Measurements from ENCODE around the gene PTPRCAP.
"Not testable (repeated sequence)": the region's sequence is repeated elsewhere in the genome, so short reads cannot be mapped to it uniquely, and the experiment has no call there.

PTPRCAP gene

GRCh38 chr11:67409781-67410368, 27.6 kb downstream of the PTPRCAP start:
- Histone ChIP-seq H3K9me3 (ENCODE audit: low read length) (no peaks in the 10 kb centered on the region), H3K27me3 (ENCODE audit: insufficient read depth, low read length) (no peaks in the 10 kb centered on the region), H3K36me3 (ENCODE audit: insufficient read depth, low read length) (no peaks in the 10 kb centered on the region), H2AFZ (ENCODE audit: low read depth, low read length) (no peak overlapping the region), H3K4me1 (ENCODE audit: insufficient read depth, low read length) (peaks cover 5% of the 10 kb centered on the region), H3K4me3 (ENCODE audit: low read length) (no peak overlapping the region)

GRCh38 chr11:67409261-67409666, 28.2 kb downstream of the PTPRCAP start:
- Histone ChIP-seq H3K4me3 (ENCODE audit: low read length) (no peak overlapping the region), H3K27me3 (ENCODE audit: insufficient read depth, low read length) (no peaks in the 10 kb centered on the region)

GRCh38 chr11:67408437-67409200, 28.9 kb downstream of the PTPRCAP start:
- Histone ChIP-seq H3K27me3 (ENCODE audit: insufficient read depth, low read length) (no peaks in the 10 kb centered on the region), H2AFZ (ENCODE audit: low read depth, low read length) (no peak overlapping the region), H3K36me3 (ENCODE audit: insufficient read depth, low read length) (no peaks in the 10 kb centered on the region), H3K4me1 (ENCODE audit: insufficient read depth, low read length) (peaks cover 7% of the 10 kb centered on the region), H3K4me3 (ENCODE audit: low read length) (no peak overlapping the region), H3K9me3 (ENCODE audit: low read length) (no peaks in the 10 kb centered on the region)

More at GRCh38 chr11:67409261-67409666, 28.2 kb downstream of the PTPRCAP start:
- no peak overlapping the region for H2AFZ ChIP-seq (ENCODE audit: low read depth, low read length)
- peaks cover 5% of the 10 kb centered on the region for H3K4me1 ChIP-seq (ENCODE audit: insufficient read depth, low read length)
- H3K9me3 ChIP-seq (ENCODE audit: low read length): no peaks in the 10 kb centered on the region
- no peaks in the 10 kb centered on the region for H3K36me3 ChIP-seq (ENCODE audit: insufficient read depth, low read length)

- H3K27me3 ChIP-seq (ENCODE audit: insufficient read depth, low read length): no peaks in the 10 kb centered on the region
- no peak overlapping the region for H3K4me3 ChIP-seq (ENCODE audit: low read length)
- peaks cover 8% of the 10 kb centered on the region for H3K4me1 ChIP-seq (ENCODE audit: insufficient read depth, low read length)
- no peaks in the 10 kb centered on the region for H3K36me3 ChIP-seq (ENCODE audit: insufficient read depth, low read length)
- no peaks in the 10 kb centered on the region for H3K9me3 ChIP-seq (ENCODE audit: low read length)
- no peak overlapping the region for H2AFZ ChIP-seq (ENCODE audit: low read depth, low read length)
Measured at GRCh38 chr11:67407688-67408163, 29.8 kb downstream of the PTPRCAP start.

- H3K27me3 ChIP-seq (ENCODE audit: insufficient read depth, low read length): no peaks in the 10 kb centered on the region
- H3K4me3 ChIP-seq (ENCODE audit: low read length): no peak overlapping the region
- H2AFZ ChIP-seq (ENCODE audit: low read depth, low read length): no peak overlapping the region
- H3K36me3 ChIP-seq (ENCODE audit: insufficient read depth, low read length): no peaks in the 10 kb centered on the region
- peaks cover 8% of the 10 kb centered on the region for H3K4me1 ChIP-seq (ENCODE audit: insufficient read depth, low read length)
- H3K9me3 ChIP-seq (ENCODE audit: low read length): no peaks in the 10 kb centered on the region
Measured at GRCh38 chr11:67406969-67407687, 30.4 kb downstream of the PTPRCAP start.

- Histone ChIP-seq H2AFZ (ENCODE audit: low read depth, low read length) (no peak overlapping the region), H3K4me3 (ENCODE audit: low read length) (no peak overlapping the region), H3K9me3 (ENCODE audit: low read length) (no peaks in the 10 kb centered on the region), H3K36me3 (ENCODE audit: insufficient read depth, low read length) (no peaks in the 10 kb centered on the region), H3K27me3 (ENCODE audit: insufficient read depth, low read length) (no peaks in the 10 kb centered on the region), H3K4me1 (ENCODE audit: insufficient read depth, low read length) (peaks cover 11% of the 10 kb centered on the region)
Measured at GRCh38 chr11:67406420-67406968, 31.0 kb downstream of the PTPRCAP start.

GRCh38 chr11:67405688-67406339, 31.7 kb downstream of the PTPRCAP start:
- Histone ChIP-seq H3K27me3 (ENCODE audit: insufficient read depth, low read length) (no peaks in the 10 kb centered on the region), H3K4me1 (ENCODE audit: insufficient read depth, low read length) (peaks cover 14% of the 10 kb centered on the region), H3K9me3 (ENCODE audit: low read length) (no peaks in the 10 kb centered on the region), H3K36me3 (ENCODE audit: insufficient read depth, low read length) (no peaks in the 10 kb centered on the region), H3K4me3 (ENCODE audit: low read length) (no peak overlapping the region), H2AFZ (ENCODE audit: low read depth, low read length) (no peak overlapping the region)

GRCh38 chr11:67405196-67405567, 32.3 kb downstream of the PTPRCAP start:
- H3K4me3 ChIP-seq (ENCODE audit: low read length): no peak overlapping the region
- H2AFZ ChIP-seq (ENCODE audit: low read depth, low read length): no peak overlapping the region
- no peaks in the 10 kb centered on the region for H3K9me3 ChIP-seq (ENCODE audit: low read length)
- no peaks in the 10 kb centered on the region for H3K27me3 ChIP-seq (ENCODE audit: insufficient read depth, low read length)
- peaks cover 19% of the 10 kb centered on the region for H3K4me1 ChIP-seq (ENCODE audit: insufficient read depth, low read length)
- H3K36me3 ChIP-seq (ENCODE audit: insufficient read depth, low read length): peaks cover 2% of the 10 kb centered on the region

- Histone ChIP-seq H2AFZ (ENCODE audit: low read depth, low read length) (no peak overlapping the region), H3K27me3 (ENCODE audit: insufficient read depth, low read length) (no peaks in the 10 kb centered on the region), H3K4me1 (ENCODE audit: insufficient read depth, low read length) (peaks cover 17% of the 10 kb centered on the region), H3K36me3 (ENCODE audit: insufficient read depth, low read length) (peaks cover 4% of the 10 kb centered on the region), H3K9me3 (ENCODE audit: low read length) (no peaks in the 10 kb centered on the region), H3K4me3 (ENCODE audit: low read length) (no peak overlapping the region)
Measured at GRCh38 chr11:67404515-67405195, 32.8 kb downstream of the PTPRCAP start.

- not testable (repeated sequence) for H3K4me3 ChIP-seq (ENCODE audit: low read length); H2AFZ ChIP-seq (ENCODE audit: low read depth, low read length); H3K27me3 ChIP-seq (ENCODE audit: insufficient read depth, low read length); H3K9me3 ChIP-seq (ENCODE audit: low read length)
- Histone ChIP-seq H3K36me3 (ENCODE audit: insufficient read depth, low read length) (peaks cover 18% of the 10 kb centered on the region), H3K4me1 (ENCODE audit: insufficient read depth, low read length) (peaks cover 17% of the 10 kb centered on the region)
Measured at GRCh38 chr11:67403085-67403484, 34.4 kb downstream of the PTPRCAP start.

- H3K27me3 ChIP-seq (ENCODE audit: insufficient read depth, low read length); H2AFZ ChIP-seq (ENCODE audit: low read depth, low read length); H3K9me3 ChIP-seq (ENCODE audit: low read length): not testable (repeated sequence)
- peaks cover 26% of the 10 kb centered on the region for H3K36me3 ChIP-seq (ENCODE audit: insufficient read depth, low read length)
- H3K4me1 ChIP-seq (ENCODE audit: insufficient read depth, low read length): peaks cover 17% of the 10 kb centered on the region
- peak overlapping the region; percentile 28 for H3K4me3 ChIP-seq (ENCODE audit: low read length)
Measured at GRCh38 chr11:67402192-67402839, 35.2 kb downstream of the PTPRCAP start.

Data from neuron (in vitro differentiated cells).